ENCODE results near the gene ACVR1C. TPM values are rescaled to one million over a fixed set of nuclear protein-coding genes. Genes with fewer than 3 reads are reported as not detected.

The ACVR1C gene
- 0.16 and 0.43 TPM in 2 replicates for total RNA-seq

GRCh38 chr2:157628477-157629415 is at the start of gene ACVR1C:
ACVR1C (minus strand) TSS chr2:157628864; CDS start chr2:157628644, 220 bp downstream.

Other genes with a start within 250 kb of the ACVR1C start
- 0.16 TPM in 1 of 2 replicates, not detected in the other for gene CYTIP, start 184.8 kb downstream of the ACVR1C start, total RNA-seq
- gene ACVR1, start 247.5 kb upstream of the ACVR1C start, total RNA-seq, result 20.8 and 23.3 TPM in 2 replicates